Ishikawa (cell line): ENCODE measurements around the gene COPZ2.

Source experiments
- CEBPB ChIP-seq: IDR thresholded peaks from 2 replicates; pipeline ENCODE4 v1.6.1; 2012
- CREB1 ChIP-seq: IDR thresholded peaks from 2 replicates; pipeline ENCODE4 v1.6.1; 2012; ENCODE audit warnings: low read depth
- EGR1 ChIP-seq: IDR thresholded peaks from 2 replicates; pipeline ENCODE4 v1.6.1; 2012
- EP300 ChIP-seq: IDR thresholded peaks from 2 replicates; pipeline ENCODE4 v1.6.1; 2012; ENCODE audit warnings: borderline replicate concordance
- NFIC ChIP-seq: IDR thresholded peaks from 2 replicates; pipeline ENCODE4 v1.6.1; 2012
- RAD21 ChIP-seq: IDR thresholded peaks from 2 replicates; pipeline ENCODE4 v1.6.1; 2012; ENCODE audit warnings: low read depth
- TAF1 ChIP-seq: IDR thresholded peaks from 2 replicates; pipeline ENCODE4 v1.6.1; 2012; ENCODE audit warnings: low read depth, mild to moderate bottlenecking
- TCF12 ChIP-seq: IDR thresholded peaks from 2 replicates; pipeline ENCODE4 v1.6.1; 2012; ENCODE audit warnings: low read depth
- YY1 ChIP-seq: IDR thresholded peaks from 2 replicates; pipeline ENCODE4 v1.6.1; 2012; ENCODE audit warnings: low read depth
- ZBTB7A ChIP-seq: IDR thresholded peaks from 2 replicates; pipeline ENCODE4 v1.6.1; 2012; ENCODE audit warnings: low read depth
- TF ChIP-seq, protein P1 (sequence below): IDR thresholded peaks from 2 replicates; pipeline ENCODE4 v1.6.1; 2012
- TF ChIP-seq, protein P2 (sequence below): IDR thresholded peaks from 2 replicates; pipeline ENCODE4 v1.6.1; 2012; ENCODE audit warnings: low read depth, mild to moderate bottlenecking
- TF ChIP-seq, protein P3 (sequence below): IDR thresholded peaks from 2 replicates; pipeline ENCODE4 v1.6.1; 2012

DNA sequence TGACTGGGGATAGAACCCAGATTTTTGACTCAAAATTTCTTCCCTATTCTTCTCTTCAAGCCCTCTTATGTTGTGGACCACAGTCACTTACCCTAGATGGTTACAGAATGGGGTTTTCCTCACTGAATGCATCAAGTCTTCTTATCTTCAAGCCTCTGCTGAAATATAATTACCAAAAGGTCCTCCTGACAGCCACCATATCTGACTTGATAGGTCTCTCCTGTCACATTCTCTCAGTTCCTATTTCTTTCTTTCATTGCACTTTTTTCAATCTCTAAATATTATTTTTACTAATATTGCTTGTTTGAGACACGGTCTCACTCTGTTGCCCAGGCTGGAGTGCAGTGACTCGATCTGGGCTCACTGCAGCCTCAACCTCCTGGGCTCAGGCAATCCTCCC, 1.1 kb upstream of the COPZ2 start:
- TF ChIP-seq ZBTB7A = no peak
- no peak for TF ChIP-seq CEBPB
- TF ChIP-seq EP300 = no peak
- TF ChIP-seq, protein P1, sequence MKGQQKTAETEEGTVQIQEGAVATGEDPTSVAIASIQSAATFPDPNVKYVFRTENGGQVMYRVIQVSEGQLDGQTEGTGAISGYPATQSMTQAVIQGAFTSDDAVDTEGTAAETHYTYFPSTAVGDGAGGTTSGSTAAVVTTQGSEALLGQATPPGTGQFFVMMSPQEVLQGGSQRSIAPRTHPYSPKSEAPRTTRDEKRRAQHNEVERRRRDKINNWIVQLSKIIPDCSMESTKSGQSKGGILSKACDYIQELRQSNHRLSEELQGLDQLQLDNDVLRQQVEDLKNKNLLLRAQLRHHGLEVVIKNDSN = no peak
- TF ChIP-seq RAD21 = no peak
- TF ChIP-seq CREB1 = no peak
- TF ChIP-seq, protein P2, sequence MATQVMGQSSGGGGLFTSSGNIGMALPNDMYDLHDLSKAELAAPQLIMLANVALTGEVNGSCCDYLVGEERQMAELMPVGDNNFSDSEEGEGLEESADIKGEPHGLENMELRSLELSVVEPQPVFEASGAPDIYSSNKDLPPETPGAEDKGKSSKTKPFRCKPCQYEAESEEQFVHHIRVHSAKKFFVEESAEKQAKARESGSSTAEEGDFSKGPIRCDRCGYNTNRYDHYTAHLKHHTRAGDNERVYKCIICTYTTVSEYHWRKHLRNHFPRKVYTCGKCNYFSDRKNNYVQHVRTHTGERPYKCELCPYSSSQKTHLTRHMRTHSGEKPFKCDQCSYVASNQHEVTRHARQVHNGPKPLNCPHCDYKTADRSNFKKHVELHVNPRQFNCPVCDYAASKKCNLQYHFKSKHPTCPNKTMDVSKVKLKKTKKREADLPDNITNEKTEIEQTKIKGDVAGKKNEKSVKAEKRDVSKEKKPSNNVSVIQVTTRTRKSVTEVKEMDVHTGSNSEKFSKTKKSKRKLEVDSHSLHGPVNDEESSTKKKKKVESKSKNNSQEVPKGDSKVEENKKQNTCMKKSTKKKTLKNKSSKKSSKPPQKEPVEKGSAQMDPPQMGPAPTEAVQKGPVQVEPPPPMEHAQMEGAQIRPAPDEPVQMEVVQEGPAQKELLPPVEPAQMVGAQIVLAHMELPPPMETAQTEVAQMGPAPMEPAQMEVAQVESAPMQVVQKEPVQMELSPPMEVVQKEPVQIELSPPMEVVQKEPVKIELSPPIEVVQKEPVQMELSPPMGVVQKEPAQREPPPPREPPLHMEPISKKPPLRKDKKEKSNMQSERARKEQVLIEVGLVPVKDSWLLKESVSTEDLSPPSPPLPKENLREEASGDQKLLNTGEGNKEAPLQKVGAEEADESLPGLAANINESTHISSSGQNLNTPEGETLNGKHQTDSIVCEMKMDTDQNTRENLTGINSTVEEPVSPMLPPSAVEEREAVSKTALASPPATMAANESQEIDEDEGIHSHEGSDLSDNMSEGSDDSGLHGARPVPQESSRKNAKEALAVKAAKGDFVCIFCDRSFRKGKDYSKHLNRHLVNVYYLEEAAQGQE = no peak
- TF ChIP-seq TCF12 = no peak
- TF ChIP-seq, protein P3, sequence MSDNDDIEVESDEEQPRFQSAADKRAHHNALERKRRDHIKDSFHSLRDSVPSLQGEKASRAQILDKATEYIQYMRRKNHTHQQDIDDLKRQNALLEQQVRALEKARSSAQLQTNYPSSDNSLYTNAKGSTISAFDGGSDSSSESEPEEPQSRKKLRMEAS = no peak
- TF ChIP-seq YY1 = no peak
- no peak for TF ChIP-seq NFIC
- TF ChIP-seq TAF1 = no peak
- TF ChIP-seq EGR1 = no peak
